ENCODE measurements around the gene MAPRE2. TPM values are rescaled to one million over a fixed set of nuclear protein-coding genes. Genes with fewer than 3 reads are reported as not detected.

MAPRE2 gene
- total and polyA plus RNA-seq, 2 of the 13 experiments (the other 11 are each of a cell fraction or from before 2014, with no cell fraction given), result 34.5 to 67.9 TPM

DNA sequence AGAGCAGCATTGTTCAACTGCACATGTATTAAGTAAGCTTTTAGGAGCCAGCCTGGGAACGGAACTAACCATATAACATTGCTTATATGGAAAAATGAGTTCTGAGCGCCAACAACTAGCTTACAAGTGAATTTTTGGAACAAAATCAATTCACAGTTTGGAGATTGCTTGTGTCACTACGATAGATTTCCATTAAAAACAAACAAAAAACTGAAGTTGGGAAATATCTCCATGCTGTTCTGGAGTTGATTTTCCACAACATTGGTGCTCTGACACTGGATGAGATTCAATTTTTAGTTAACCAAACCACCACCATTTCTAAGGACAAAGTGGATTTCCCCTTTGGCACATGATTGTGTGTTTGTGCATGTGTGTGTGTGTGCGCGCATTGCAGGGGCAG, 142.7 kb downstream of the MAPRE2 start (continued):
- TF ChIP-seq, protein P1, sequence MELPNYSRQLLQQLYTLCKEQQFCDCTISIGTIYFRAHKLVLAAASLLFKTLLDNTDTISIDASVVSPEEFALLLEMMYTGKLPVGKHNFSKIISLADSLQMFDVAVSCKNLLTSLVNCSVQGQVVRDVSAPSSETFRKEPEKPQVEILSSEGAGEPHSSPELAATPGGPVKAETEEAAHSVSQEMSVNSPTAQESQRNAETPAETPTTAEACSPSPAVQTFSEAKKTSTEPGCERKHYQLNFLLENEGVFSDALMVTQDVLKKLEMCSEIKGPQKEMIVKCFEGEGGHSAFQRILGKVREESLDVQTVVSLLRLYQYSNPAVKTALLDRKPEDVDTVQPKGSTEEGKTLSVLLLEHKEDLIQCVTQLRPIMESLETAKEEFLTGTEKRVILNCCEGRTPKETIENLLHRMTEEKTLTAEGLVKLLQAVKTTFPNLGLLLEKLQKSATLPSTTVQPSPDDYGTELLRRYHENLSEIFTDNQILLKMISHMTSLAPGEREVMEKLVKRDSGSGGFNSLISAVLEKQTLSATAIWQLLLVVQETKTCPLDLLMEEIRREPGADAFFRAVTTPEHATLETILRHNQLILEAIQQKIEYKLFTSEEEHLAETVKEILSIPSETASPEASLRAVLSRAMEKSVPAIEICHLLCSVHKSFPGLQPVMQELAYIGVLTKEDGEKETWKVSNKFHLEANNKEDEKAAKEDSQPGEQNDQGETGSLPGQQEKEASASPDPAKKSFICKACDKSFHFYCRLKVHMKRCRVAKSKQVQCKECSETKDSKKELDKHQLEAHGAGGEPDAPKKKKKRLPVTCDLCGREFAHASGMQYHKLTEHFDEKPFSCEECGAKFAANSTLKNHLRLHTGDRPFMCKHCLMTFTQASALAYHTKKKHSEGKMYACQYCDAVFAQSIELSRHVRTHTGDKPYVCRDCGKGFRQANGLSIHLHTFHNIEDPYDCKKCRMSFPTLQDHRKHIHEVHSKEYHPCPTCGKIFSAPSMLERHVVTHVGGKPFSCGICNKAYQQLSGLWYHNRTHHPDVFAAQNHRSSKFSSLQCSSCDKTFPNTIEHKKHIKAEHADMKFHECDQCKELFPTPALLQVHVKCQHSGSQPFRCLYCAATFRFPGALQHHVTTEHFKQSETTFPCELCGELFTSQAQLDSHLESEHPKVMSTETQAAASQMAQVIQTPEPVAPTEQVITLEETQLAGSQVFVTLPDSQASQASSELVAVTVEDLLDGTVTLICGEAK (IDR thresholded peaks at IDR 0.05), result no peak
- TF ChIP-seq, protein P1 (CRISPR knock-in tag; IDR thresholded peaks at IDR 0.05), result no peak
- TF ChIP-seq NR2F6 (IDR thresholded peaks at IDR 0.05) (no peak), NR2F6 (CRISPR knock-in tag; IDR thresholded peaks at IDR 0.05) (no peak), ZNF709 (CRISPR knock-in tag; IDR thresholded peaks at IDR 0.05) (no peak), ZNF3 (CRISPR knock-in tag; IDR thresholded peaks at IDR 0.05) (no peak), KMT2B (CRISPR knock-in tag; IDR thresholded peaks at IDR 0.05) (no peak), ZNF432 (CRISPR knock-in tag; IDR thresholded peaks at IDR 0.05; ENCODE audit: borderline replicate concordance) (no peak), CREM (IDR thresholded peaks at IDR 0.05) (no peak), CREM (CRISPR knock-in tag; IDR thresholded peaks at IDR 0.05) (no peak), RCOR2 (CRISPR knock-in tag; IDR thresholded peaks at IDR 0.05) (no peak), ZNF460 (CRISPR knock-in tag; IDR thresholded peaks at IDR 0.05; ENCODE audit: borderline replicate concordance) (no peak), KDM1A (CRISPR knock-in tag; IDR thresholded peaks at IDR 0.05) (no peak), ZBTB7B (CRISPR knock-in tag; IDR thresholded peaks at IDR 0.05) (no peak)
- TF ChIP-seq, protein P2, sequence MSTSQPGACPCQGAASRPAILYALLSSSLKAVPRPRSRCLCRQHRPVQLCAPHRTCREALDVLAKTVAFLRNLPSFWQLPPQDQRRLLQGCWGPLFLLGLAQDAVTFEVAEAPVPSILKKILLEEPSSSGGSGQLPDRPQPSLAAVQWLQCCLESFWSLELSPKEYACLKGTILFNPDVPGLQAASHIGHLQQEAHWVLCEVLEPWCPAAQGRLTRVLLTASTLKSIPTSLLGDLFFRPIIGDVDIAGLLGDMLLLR (CRISPR knock-in tag; IDR thresholded peaks at IDR 0.05), result no peak
- TF ChIP-seq, protein P3, sequence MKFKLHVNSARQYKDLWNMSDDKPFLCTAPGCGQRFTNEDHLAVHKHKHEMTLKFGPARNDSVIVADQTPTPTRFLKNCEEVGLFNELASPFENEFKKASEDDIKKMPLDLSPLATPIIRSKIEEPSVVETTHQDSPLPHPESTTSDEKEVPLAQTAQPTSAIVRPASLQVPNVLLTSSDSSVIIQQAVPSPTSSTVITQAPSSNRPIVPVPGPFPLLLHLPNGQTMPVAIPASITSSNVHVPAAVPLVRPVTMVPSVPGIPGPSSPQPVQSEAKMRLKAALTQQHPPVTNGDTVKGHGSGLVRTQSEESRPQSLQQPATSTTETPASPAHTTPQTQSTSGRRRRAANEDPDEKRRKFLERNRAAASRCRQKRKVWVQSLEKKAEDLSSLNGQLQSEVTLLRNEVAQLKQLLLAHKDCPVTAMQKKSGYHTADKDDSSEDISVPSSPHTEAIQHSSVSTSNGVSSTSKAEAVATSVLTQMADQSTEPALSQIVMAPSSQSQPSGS (CRISPR knock-in tag; IDR thresholded peaks at IDR 0.05), result no peak
- TF ChIP-seq, protein P4, sequence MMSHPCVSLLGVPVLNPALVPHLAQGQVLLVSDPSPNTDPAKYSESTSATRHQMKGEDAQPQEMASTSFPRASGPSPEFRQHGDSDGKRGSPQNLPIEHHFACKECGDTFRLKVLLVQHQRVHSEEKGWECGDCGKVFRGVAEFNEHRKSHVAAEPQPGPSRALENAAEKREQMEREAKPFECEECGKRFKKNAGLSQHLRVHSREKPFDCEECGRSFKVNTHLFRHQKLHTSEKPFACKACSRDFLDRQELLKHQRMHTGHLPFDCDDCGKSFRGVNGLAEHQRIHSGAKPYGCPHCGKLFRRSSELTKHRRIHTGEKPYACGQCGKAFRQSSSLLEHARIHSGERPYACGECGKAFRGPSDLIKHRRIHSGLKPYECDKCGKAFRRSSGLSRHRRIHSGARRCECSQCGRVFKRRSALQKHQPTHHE (CRISPR knock-in tag; IDR thresholded peaks at IDR 0.05; ENCODE audit: borderline replicate concordance), result no peak
- TF ChIP-seq, protein P5, sequence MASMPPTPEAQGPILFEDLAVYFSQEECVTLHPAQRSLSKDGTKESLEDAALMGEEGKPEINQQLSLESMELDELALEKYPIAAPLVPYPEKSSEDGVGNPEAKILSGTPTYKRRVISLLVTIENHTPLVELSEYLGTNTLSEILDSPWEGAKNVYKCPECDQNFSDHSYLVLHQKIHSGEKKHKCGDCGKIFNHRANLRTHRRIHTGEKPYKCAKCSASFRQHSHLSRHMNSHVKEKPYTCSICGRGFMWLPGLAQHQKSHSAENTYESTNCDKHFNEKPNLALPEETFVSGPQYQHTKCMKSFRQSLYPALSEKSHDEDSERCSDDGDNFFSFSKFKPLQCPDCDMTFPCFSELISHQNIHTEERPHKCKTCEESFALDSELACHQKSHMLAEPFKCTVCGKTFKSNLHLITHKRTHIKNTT (CRISPR knock-in tag; IDR thresholded peaks at IDR 0.05), result no peak
- TF ChIP-seq, protein P6, sequence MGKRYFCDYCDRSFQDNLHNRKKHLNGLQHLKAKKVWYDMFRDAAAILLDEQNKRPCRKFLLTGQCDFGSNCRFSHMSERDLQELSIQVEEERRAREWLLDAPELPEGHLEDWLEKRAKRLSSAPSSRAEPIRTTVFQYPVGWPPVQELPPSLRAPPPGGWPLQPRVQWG (CRISPR knock-in tag; IDR thresholded peaks at IDR 0.05; ENCODE audit: borderline replicate concordance, low read depth), result no peak

Data from HepG2 (cell line).